PC-3 (cell line): ENCODE results near the gene HMGXB3. TPM values are rescaled to one million over a fixed set of nuclear protein-coding genes. Genes with fewer than 3 reads are reported as not detected.

ENCODE experiments used
- ATAC-seq: fragments of 200-7000 bp; cut with Tn5 transposase; 2 replicates; pipeline ENCODE4 v1.9.1; 2020; ENCODE audit warnings: mild to moderate bottlenecking, moderate library complexity
- BruUV-seq: library from RNA; stranded (reverse); fragments of 400-500 nt; replicated peaks from 2 replicates; lab custom pipeline; 2021; lab: Mats Ljungman, UMichigan
- CTCF ChIA-PET: fragments of 300-600 bp; sonication (Branson Sonifier 250); formaldehyde crosslinking; loops from one replicate; lab custom pipeline; 2022; ENCODE audit warnings: antibody characterized with exemption; lab: Charles Lee
- POLR2A ChIA-PET: fragments of 300-600 bp; sonication (Branson Sonifier 250); formaldehyde crosslinking; loops from one replicate; lab custom pipeline; 2022; ENCODE audit warnings: antibody characterized with exemption; ENCODE audit not compliant: unreplicated experiment; lab: Charles Lee
- DNase-seq: peaks from one replicate; pipeline ENCODE4 v3.0.0-alpha.2; 2015
- H2AFZ ChIP-seq: fragments of 300-600 bp; sonication (generic); 2 replicates; pipeline ENCODE4 v1.6.0; 2016; ENCODE audit warnings: antibody characterized with exemption, low read length
- H3F3A ChIP-seq: fragments of 300-600 bp; sonication (generic); one replicate; pipeline ENCODE4 v1.6.0; 2017; ENCODE audit warnings: antibody characterized with exemption, low read length, control low read depth, mild to moderate bottlenecking; ENCODE audit not compliant: unreplicated experiment
- H3K27ac ChIP-seq: fragments of 300-600 bp; sonication (generic); 2 replicates; pipeline ENCODE4 v1.5.1; 2016; ENCODE audit warnings: mild to moderate bottlenecking, low read length
- H3K27me3 ChIP-seq: fragments of 300-600 bp; sonication (generic); 2 replicates; pipeline ENCODE4 v1.6.1; 2016; ENCODE audit warnings: low read length, mixed read lengths
- H3K36me3 ChIP-seq: fragments of 300-600 bp; sonication (generic); 2 replicates; pipeline ENCODE4 v1.6.1; 2016; ENCODE audit warnings: low read depth, mixed run types, low read length, mixed read lengths
- H3K4me1 ChIP-seq: fragments of 300-600 bp; sonication (generic); 2 replicates; pipeline ENCODE4 v1.5.1; 2016; ENCODE audit warnings: low read length; ENCODE audit not compliant: insufficient read depth
- H3K4me2 ChIP-seq: fragments of 300-600 bp; sonication (generic); 2 replicates; pipeline ENCODE4 v1.6.0; 2016; ENCODE audit warnings: low read length
- H3K4me3 ChIP-seq: fragments of 300-600 bp; sonication (generic); 2 replicates; pipeline ENCODE4 v1.5.1; 2016; ENCODE audit warnings: mild to moderate bottlenecking, low read length, mixed read lengths
- H3K79me2 ChIP-seq: fragments of 300-600 bp; sonication (generic); 2 replicates; pipeline ENCODE4 v1.6.1; 2017; ENCODE audit warnings: low read length, mixed read lengths
- H3K9ac ChIP-seq: fragments of 300-600 bp; sonication (generic); 2 replicates; pipeline ENCODE4 v1.6.0; 2016; ENCODE audit warnings: mild to moderate bottlenecking, low read length
- H3K9me2 ChIP-seq: fragments of 300-600 bp; sonication (generic); replicated peaks from 2 replicates; pipeline ENCODE4 v1.6.1; 2016; ENCODE audit warnings: mixed run types, low read length, mixed read lengths
- H3K9me3 ChIP-seq: fragments of 300-600 bp; sonication (generic); 2 replicates; pipeline ENCODE4 v1.6.1; 2016; ENCODE audit warnings: low read length, mixed read lengths
- H4K20me1 ChIP-seq: fragments of 300-600 bp; sonication (generic); 2 replicates; pipeline ENCODE4 v1.6.1; 2016; ENCODE audit warnings: low read length, mixed read lengths
- CTCF ChIP-seq: fragments of 300-600 bp; sonication (generic); conservative IDR thresholded peaks from 2 replicates; pipeline ENCODE4 v1.5.1; 2017; ENCODE audit warnings: antibody characterized with exemption, low read depth, mild to moderate bottlenecking, low read length
- EZH2 ChIP-seq: fragments of 300-600 bp; sonication (generic); IDR thresholded peaks from one replicate; pipeline ENCODE4 v1.6.1; 2017; ENCODE audit warnings: antibody characterized with exemption, mild to moderate bottlenecking, low read length; ENCODE audit not compliant: unreplicated experiment
- EZH2phosphoT487 ChIP-seq: fragments of 300-600 bp; sonication (generic); IDR thresholded peaks from 2 replicates; pipeline ENCODE4 v1.6.1; 2018; ENCODE audit warnings: mild to moderate bottlenecking, antibody characterized with exemption, low read length, borderline replicate concordance
- intact Hi-C: fragments of 100-400 bp; cut with micrococcal nuclease; formaldehyde crosslinking; loops from 2 replicates; pipeline ENCODE4 v1.9.0; 2023
- total RNA-seq: library from RNA; depleted of rRNA; stranded (reverse); fragments of >200 nt; gene quantifications from 2 replicates; pipeline ENCODE4 v1.2.3, GENCODE V29; 2014

The HMGXB3 gene
- total RNA-seq, 1 experiment from 2014 or later, result 56.6 TPM

GRCh38 chr5:149957855-149958254 lies 42.7 kb upstream of the HMGXB3 start:
- no peak overlapping the region for H3K9ac ChIP-seq
- no peak overlapping the region for H2AFZ ChIP-seq
- BruUV-seq, result no TSS peak
- H3K9me2 ChIP-seq, result no peaks in the 10 kb centered on the region
- ChIA-PET CTCF (interaction anchor here (0.6 to 1.5 kb wide), 3 partner anchors 21 to 120 kb away, joined by 3 to 4 read pairs (median 3); no protein-coding TSS in a partner anchor), POLR2A (interaction anchor here (0.6 kb wide), 1 partner anchor 42 kb away, joined by 3 read pairs; the partner anchor contains the start of gene TIGD6)
- no peak for ATAC-seq
- no peak overlapping the region for H3K4me2 ChIP-seq
- H3K4me1 ChIP-seq, result peaks cover 31% of the 10 kb centered on the region
- no peaks in the 10 kb centered on the region for H3F3A ChIP-seq
- intact Hi-C loops, result no loop called here
- H3K79me2 ChIP-seq, result peaks cover 6% of the 10 kb centered on the region; the same call in 1 of the 2 replicates
- H4K20me1 ChIP-seq, result no peaks in the 10 kb centered on the region
- no peaks in the 10 kb centered on the region for H3K27me3 ChIP-seq
- no peak overlapping the region for H3K27ac ChIP-seq
- H3K36me3 ChIP-seq, result no peaks in the 10 kb centered on the region
- TF ChIP-seq CTCF (no peak), EZH2phosphoT487 (no peak)
- peak; percentile 18 for DNase-seq
- no peaks in the 10 kb centered on the region for H3K9me3 ChIP-seq
- H3K4me3 ChIP-seq, result no peak overlapping the region

- CTCF ChIA-PET, result interaction anchor here (0.6 to 4.6 kb wide), 13 partner anchors 20 to 303 kb away, joined by 3 to 36 read pairs (median 7); no protein-coding TSS in a partner anchor
- peak overlapping the region; percentile 56 for H3K27ac ChIP-seq
- no peaks in the 10 kb centered on the region for H4K20me1 ChIP-seq
- H3K27me3 ChIP-seq, result no peaks in the 10 kb centered on the region
- H3K9me2 ChIP-seq, result no peaks in the 10 kb centered on the region
- BruUV-seq, result no TSS peak
- H2AFZ ChIP-seq, result peak overlapping the region; percentile 81
- TF ChIP-seq EZH2, result no peak
- peak; percentile 97 for TF ChIP-seq CTCF
- peaks cover 31% of the 10 kb centered on the region for H3K4me1 ChIP-seq
- no peaks in the 10 kb centered on the region for H3K9me3 ChIP-seq
- peaks cover 6% of the 10 kb centered on the region; the same call in 1 of the 2 replicates for H3K79me2 ChIP-seq
- no peaks in the 10 kb centered on the region for H3F3A ChIP-seq
- ATAC-seq (peak; percentile 3), DNase-seq (peak; percentile 84)
- POLR2A ChIA-PET, result interaction anchor here (0.6 to 1.1 kb wide), 3 partner anchors 32 to 106 kb away, joined by 3 to 7 read pairs (median 4); no protein-coding TSS in a partner anchor
- H3K36me3 ChIP-seq, result no peaks in the 10 kb centered on the region
- intact Hi-C loops, result loop anchor here (1.0 kb wide), 3 partner anchors 20 to 57 kb away; no protein-coding TSS in a partner anchor
- peak overlapping the region; percentile 92 for H3K4me2 ChIP-seq
- peak overlapping the region; percentile 63 for H3K9ac ChIP-seq
- H3K4me3 ChIP-seq, result peak overlapping the region; percentile 78
Measured at GRCh38 chr5:149959406-149960236, 40.9 kb upstream of the HMGXB3 start.
